AG08395 (cell line): ENCODE measurements around the gene EPHA10.

ENCODE experiments used
- DNase-seq: peaks from one replicate; pipeline ENCODE4 v3.0.0; 2012; ENCODE audit warnings: mixed read lengths, low spot score

EPHA10 gene

GRCh38 chr1:37734629-37735591 lies 30.0 kb downstream of the EPHA10 start:
- no peak for DNase-seq

GRCh38 chr1:37732111-37732780 lies 32.7 kb downstream of the EPHA10 start:
- no peak for DNase-seq

DNA sequence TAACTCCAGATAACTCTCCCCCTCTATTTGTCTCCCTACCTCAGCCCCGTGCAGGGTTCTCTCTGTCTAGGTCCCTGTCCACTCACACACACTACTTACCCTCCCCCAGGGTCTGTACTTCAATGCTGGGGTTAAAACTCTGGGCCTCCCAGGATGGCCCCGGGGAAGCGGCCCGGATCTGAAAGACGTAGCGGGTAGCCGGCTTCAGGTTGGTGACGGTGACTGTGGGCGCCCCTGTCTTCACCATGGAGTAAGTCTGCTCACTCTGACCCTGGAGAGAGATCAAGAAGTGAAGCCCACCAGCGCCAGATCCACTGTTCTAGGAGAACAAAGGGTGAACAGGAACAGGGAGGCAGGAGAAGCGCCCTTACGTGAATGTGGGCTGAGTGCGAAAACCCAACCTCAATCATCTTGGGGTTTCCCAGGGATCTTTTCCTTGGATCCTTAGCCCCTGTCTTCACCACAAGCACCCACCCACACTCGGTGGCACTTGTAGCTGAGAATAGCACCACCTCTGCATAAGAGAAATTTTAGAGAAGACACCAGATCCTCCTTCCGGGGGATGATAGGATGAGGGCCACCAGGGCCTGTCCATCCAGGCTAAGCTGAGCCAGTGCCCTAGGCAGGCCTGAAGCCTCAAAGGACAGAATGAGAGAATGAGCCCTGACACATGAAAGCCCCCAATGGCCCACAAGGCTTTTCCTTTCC lies 33.5 kb downstream of the EPHA10 start:
- DNase-seq = no peak

GRCh38 chr1:37730376-37730775 lies 34.5 kb downstream of the EPHA10 start:
- no peak for DNase-seq

GRCh38 chr1:37728416-37728815 lies 36.5 kb downstream of the EPHA10 start:
- DNase-seq = no peak

GRCh38 chr1:37726751-37727585 lies 38.0 kb downstream of the EPHA10 start:
- no peak for DNase-seq

- DNase-seq = no peak
Observed at GRCh38 chr1:37725851-37726613, 38.9 kb downstream of the EPHA10 start.

GRCh38 chr1:37724575-37724974 lies 40.3 kb downstream of the EPHA10 start:
- DNase-seq = no peak

DNA sequence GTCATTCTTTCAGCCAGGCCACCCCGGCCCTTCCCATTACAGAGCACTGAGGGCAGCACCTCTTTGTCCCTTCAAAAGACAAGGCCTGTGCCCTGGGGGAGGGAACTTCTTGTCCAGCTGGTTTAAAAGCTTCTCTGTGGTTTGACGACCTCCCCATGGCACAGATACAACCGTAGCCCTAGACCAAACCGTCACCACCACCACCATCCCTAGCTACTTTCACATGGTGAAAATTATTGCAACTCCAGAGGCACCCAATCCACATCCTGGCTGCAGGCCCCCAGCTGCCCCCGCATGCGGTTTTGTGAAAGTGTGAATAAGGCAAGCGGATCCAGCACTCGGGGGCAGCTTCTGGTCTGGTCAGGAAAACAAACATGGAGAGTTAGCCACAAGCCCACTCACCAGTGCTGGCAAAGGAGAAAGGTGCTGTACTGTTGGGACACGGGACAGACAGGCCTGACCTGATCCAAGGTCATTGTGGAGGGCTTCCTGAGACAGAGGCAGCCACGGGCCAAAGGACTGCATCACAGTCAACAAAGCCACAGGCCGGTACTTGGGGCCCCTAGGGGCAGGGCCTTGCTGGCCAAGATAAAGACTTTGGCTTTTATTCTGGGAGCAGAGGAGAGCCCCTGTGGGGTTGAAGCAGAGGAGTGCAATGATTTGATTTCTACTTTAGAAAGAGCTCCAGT lies 41.4 kb downstream of the EPHA10 start:
- DNase-seq = no peak

DNA sequence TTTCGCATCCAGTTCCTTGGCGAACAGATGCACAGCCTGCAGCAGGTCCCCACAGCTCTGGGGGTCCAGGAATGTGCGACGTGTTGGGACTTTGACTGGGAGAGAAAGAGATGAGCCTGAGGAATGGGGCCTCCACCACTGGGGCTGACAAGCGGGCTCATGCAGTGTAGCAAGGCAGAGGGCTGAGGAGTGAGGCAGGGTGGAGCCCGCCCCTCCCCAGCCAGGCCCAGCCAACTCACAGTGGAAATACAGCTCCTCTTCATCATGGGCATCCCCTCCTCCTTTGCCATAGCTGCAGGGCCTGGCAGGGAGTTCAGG lies 41.9 kb downstream of the EPHA10 start:
- no peak for DNase-seq

GRCh38 chr1:37722181-37723071 lies 42.5 kb downstream of the EPHA10 start:
- no peak for DNase-seq

DNA sequence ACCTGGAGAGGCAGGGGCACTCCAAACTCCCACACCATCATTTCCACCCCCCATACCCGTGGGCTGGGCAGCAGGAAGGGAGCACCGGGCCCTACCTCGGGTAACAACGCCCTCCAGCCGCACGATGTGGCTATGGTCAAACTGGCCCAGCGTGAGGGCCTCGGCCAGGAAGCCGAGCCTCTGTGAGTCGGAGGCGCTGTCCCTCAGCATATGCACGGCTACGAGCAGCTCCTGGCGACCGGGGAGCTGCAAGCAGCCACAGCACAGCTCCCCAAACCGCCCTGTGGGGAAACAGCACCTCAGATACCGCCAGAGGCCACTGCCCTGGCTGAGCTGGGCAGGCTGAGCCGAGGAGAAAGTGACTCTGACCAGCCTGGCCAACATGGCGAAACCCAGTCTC lies 43.4 kb downstream of the EPHA10 start:
- DNase-seq = no peak

GRCh38 chr1:37720231-37721130 lies 44.4 kb downstream of the EPHA10 start:
- no peak for DNase-seq

GRCh38 chr1:37719572-37720195 lies 45.2 kb downstream of the EPHA10 start:
- DNase-seq = no peak

- no peak for DNase-seq
Observed at GRCh38 chr1:37718901-37719571, 45.9 kb downstream of the EPHA10 start.

DNA sequence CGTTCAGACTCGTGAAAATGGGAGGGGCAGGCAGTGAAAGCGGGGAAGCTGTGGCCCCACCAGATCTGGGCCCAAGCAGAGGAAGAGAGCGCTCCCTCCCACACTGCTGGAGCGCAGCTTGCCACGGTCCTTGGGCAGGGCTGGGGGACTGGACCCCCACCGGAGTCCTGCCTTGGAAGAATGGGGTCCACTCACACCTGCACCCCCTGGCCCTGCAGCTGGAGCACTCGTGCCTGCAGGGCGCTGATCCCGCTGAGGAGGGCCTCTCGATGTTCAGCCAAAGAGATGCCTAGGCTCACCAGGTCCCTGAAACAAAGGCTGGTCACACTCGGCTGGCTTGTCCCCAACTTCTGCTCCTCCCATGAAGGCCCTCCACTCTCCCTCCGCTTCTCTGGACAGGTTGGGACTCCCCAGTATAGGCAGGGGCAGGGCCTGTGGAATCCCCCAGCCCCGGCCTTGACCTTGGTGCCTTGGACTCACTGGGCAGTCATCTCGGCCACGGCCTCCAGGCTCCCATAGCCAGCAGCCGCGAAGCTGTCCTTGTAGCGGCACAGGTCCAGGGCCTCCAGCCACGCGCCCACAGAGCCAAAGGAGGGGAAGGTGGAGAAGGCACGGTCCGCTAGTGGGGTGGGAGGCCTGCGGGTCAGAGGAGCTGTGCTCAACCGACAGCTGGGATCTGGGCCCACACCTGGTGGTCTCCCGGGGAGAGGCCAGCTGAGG lies 46.6 kb downstream of the EPHA10 start:
- no peak for DNase-seq

GRCh38 chr1:37717631-37718030 lies 47.3 kb downstream of the EPHA10 start:
- no peak for DNase-seq
